HG02610 (cell line): ENCODE data around the gene PLK5.
"Not testable (repeated sequence)": the region's sequence is repeated elsewhere in the genome, so short reads cannot be mapped to it uniquely, and the experiment has no call there.

ENCODE experiments used
- ATAC-seq: cut with Tn5 transposase; IDR thresholded peaks from one replicate; pipeline ENCODE4 v1.9.1; 2021; ENCODE audit warnings: mild to moderate bottlenecking, moderate library complexity; ENCODE audit not compliant: unreplicated experiment

PLK5 gene

DNA sequence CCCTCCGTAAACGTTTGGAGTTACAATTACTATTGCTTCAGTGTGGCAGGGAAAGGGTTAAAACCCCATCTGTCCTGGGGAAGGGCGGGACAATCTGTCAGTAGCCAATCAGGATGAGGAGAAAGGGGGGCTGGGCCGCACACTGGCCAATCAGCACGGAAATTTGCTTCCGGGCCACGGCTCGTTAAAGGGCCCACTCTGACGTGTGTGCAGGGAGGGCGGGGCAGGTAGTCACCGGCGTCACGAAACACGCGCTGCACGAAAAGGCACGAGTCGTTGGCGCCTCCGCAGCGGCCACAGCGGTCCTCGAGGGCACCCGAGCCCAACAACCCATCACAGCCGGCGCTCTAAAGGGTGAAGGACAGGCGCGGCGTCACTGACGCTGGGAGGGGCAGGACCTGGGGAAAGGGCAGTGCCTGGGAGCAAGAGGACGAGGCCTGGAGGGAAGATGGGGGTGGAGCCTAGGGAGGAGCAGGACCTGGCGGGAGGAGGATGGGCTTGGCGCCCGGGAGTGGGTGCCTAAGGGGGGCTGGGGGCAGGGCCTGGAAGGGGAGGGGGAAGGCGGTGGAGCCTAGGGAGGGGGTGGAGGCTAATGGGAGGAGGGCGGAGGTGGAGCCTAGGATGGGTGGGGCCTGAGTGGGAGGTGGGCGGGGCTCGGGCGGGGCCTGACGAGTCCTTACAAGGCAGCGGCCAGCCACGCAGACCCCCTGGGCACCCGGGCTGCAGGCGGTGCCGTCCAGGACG is 15.9 kb upstream of the PLK5 start:
- ATAC-seq: no peak

DNA sequence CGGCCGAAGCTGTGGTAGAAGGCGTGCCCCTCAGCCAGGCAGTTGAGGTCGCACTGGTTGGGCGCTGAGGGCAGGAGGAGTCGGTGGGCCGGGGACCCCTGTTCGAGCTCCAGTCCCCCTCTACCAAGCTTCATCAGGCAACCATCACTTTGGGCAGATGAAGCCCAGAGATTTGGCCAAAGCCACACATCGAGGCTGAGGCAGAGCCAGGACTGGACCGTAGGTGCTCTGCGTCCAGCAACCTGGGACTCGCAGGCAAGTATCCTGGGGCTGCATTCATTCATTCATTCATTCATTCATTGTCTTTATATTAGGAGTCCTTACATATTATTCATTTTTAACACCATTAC is 15.4 kb upstream of the PLK5 start:
- no peak for ATAC-seq

DNA sequence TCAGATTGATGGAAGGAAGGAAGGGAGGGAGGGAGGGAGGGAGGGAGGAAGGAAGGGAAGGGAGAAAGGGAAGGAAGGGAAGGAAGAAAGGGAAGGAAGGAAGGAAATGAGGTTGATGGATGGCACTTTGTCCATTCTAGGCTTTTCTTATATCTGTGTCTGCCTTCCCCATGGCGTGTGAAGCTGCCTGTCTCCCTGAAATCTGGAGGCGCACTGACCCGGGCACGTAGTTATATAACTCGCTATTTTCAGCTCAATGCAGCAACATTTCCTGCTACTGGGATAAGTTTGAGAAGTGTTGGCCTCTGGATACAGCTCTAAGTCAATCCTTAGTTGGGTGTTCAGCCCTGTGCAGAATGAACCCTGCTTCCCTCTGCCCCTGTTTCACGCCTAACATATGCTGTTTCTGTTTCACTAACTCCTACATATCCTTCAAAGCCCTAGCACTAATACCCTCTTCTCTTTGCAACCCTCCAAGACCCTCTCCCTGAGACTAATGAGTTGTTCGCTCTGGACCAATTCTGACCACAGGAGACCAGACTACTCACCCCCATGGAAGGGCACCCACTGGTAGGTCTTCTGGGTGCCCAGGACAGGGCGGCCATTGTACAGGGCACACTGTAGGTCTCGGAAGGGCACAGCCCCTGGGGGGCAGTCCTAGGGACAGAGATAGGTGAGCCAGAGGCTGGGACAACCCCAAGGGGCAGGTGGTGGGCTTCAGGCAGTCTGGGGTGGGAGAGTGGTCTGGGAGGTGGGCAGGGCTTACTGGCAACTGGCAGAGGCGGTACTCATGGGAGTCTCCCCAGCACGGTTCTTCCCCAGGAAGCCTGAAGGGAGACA is 14.1 kb upstream of the PLK5 start:
- ATAC-seq: no peak

DNA sequence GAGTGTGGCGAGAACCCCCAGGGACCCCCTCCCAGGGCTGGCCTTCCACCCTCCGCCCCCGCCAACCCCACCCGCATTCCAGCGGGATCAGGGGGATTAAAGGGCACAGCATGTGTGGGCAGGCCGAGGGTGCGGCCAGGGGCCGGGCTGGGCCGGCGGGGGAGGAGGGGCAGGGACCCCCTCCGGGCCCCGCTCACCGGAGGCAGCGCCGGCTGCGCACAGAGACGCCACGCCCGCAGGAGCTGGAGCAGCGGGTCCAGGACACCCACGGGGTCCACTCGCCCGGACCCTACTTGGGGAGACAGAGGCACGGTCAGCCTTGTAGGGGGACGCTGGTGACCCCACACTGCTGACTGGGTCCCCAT is 13.5 kb upstream of the PLK5 start:
- no peak for ATAC-seq

DNA sequence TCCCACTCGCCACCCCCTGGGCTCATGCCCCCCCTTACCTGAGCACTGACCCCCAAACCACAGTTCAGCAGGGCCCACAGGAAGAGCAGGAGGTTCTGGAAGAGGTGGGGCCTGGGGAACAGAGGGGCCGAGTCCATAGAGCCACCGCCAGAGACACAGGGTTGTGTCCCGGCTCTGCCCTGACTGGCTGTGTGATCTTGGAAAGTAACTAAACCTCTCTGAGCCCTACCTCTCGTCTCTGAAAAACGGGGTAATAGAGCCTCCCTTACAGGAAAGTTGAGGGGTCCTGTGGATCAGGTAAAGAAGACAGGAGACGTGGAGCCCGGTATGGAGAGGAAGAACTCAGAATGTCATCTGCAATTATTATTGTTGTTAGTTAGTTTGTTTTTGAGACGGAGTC is 13.1 kb upstream of the PLK5 start:
- ATAC-seq: no peak

DNA sequence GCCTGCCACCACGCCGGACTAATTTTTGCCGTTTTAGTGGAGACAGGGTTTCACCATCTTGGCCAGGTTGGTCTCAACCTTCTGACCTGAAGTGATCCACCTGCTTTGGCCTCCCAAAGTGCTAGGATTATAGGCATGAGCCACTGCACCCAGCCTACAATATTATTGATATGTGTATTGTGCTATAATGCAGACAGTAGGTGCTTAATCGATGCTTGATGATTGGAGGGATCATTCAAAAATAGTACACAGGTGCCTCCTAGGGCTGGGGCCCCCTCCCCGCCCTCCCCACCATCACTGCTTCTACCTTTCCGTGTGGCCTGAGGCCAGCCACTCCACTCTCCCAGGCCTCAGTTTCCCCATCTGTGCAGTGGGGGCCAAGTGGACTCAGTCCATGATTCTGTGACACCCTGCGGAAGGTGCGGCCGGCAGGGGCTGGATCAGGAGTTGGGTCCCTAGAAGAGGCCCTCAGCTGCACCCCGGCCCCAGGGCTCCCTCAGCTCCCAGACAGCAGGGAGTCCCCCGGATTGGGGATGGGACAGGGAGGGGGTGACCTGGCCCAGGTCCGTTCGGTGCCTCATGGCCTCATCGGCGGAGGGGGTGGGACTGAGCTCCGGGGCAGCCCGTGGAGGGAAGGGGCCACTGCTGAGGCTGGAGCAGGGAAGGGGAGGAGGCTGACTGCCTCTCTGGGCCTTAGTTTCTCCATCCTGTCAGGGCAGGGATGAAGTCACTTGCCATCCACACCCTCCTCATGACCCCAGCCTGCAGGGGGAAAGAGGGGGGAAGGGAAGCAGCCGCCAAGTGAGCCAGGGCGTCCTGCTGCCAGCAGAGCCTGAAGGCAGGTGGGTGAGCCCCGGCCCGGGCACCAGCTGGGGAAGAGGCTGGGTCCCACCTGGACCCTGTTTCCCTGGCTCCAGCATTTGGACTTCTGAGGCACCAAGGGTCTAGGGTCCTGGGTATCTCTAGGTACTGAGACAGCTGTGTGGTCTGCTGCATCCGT is 12.3 kb upstream of the PLK5 start:
- ATAC-seq: no peak

DNA sequence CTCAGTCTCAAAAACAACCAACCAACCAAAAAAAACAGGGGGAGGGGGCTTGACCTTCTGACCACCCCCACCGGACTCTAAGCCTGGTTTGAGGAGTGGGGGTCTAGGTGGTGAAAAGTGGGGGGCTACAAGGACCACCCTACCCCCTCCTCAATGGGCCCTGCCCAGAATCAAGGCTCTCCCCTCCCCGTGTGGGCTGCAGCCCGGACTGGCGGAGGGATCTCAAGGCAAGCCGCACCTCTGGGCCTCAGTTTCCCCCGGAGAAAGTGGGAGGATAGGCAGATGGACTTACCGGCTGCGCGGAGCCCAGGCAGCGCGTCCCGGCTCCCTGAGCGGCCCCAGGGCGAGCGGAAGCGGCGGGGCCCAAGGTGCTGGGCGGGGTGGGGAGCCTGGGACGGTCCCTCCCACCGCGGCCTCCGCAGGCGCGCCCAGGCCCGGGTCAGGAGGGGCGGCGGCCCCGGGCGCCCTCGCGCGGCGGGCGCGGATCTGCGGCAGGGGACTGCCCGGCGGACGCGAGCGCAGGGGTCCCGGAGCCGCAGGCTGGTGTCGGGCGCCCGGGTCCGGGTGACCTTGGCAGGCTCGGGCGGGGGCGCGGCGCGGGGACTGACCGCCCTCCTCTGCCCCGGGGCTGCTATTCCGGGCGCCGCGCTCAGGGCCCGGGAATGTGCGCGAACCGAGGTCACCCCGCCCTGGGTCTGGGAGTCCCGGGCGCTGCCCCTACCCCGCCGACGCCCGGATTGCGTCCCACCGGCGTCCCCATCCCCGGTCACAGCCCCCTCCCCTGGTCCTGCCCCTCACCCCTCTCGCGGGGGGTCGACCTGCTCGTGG is 11.0 kb upstream of the PLK5 start, which contains the start of gene ADAMTSL5:
TSS of gene ADAMTSL5 (minus strand) at position 349 of the 828 bp plus-strand sequence. CDS start 2,076 bp downstream, outside the sequence.
- ATAC-seq: no peak

DNA sequence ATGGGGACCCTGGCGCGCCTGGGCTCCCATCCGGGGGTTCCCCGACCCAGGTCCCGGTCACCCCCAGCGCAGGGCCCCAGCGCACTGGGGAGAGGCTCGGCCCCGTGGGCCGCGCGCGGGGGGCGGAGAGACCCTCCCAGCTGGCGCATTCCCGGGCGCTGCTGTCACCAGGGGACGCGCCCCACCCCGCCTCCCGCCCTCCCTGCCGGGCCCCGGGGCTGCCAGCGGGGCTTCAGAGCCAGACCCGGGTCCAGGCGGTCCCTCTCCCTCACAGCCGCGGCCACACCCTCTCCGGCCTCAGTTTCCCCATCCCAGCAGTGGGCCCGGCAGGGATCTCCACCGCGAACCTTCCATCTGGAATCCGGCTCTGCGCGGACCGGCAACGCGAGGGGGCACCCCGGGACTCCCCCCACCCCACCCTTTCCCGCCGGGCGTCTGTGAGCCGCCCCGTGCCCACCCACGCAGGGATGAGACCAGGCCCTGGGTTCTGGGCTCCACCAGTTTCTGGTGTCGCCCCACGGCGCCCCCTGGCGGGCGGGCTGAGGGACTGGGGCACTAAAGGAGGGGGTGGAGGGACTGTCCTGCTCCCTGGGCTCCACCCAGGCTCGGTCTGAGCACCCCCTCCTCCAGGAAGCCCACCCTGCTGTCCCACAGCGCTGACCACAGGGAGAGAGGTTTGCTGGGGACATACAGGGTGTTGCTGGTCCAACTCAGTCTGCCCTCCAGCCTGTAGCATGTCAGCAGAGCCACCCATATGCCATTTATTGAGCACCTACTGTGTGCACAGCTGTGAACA is 10.2 kb upstream of the PLK5 start:
- no peak for ATAC-seq

DNA sequence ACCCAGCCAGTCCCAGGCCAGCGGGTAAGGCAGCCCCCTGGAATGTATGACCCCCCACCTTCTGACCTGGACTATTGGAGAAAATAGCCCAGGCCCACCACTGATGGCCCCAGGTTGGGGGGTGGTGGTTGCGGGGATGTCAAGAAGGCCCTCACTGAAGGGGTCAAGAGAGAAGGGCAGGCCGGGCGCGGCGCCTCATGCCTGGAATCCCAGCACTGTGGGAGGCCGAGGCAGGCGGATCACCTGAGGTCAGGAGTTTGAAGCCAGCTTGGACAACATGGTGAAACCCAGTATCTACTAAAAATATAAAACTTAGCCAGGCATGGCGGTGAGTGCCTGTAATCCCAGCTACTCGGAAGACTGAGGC is 9.6 kb upstream of the PLK5 start:
- ATAC-seq: no peak

DNA sequence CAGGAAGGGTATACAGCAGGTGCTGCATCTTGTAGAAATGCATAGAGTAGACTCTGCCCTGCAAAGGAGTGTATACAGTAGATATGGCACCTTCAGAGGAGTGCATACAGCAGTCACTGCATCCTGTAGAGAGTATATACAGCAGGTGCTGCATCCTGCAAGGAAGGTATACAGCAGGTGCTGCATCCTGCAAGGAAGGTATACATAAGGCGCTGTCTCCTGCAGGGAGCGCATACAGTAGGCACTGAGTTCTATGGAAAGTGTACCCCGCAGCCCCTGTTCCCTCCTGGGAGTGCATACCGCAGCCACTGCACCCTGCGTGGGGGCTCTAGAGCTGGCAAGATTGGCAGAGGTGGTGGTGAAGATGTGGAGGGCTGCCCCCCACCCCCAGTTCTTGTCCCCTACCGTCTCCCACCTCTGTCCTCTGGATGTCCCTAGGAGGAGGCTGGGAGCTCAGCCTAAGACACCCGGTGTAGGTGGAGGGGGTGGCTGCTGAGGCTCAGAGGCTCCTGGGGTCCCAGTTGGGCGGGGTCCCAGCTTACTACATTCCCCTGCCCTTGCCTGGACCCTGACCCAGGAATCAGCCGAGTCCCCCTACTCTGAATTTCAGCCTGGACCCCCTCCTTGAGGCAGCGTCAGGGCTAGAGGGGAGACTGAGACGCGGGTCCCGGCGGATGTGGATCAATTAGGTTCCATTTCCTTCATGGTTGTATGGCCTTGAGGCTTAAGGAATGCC is 8.7 kb upstream of the PLK5 start:
- ATAC-seq: no peak

DNA sequence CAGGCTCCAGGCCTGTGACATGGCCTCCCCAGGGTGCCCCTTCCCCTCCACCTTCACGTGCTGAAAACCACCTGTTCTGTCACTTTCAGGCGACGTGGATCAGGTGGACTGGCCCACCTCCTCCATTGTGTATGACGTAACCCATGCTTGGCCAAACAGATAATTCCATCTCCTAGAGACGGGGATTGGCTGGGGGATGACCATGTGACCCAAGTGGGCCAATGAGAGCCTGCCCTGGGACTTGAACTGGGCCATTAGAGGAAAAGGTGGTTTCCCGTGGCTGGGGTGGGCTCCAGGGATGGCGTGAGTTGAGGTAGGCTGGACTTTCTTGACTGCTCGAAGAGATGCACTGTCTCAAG is 7.5 kb upstream of the PLK5 start:
- no peak for ATAC-seq

DNA sequence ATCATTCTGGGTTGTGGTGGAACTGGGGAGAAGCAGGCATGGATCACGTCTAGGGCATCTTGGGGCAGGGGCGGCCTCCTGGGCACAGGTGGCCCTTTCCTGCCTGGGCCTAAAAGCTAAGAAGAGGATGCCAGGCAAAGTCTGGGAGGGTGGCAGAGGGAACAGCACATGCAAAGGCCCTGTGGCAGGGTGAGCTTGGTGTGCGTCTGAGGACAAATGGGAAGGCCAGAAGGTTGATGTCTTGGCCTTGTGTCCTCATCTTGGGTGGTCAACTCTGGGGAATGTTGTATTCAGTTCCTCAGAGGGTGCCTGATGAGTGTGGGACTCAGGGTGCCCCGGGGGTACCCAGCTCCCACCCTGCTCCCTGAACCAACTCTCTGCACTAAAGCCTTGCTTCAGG is 5.4 kb upstream of the PLK5 start:
- no peak for ATAC-seq

DNA sequence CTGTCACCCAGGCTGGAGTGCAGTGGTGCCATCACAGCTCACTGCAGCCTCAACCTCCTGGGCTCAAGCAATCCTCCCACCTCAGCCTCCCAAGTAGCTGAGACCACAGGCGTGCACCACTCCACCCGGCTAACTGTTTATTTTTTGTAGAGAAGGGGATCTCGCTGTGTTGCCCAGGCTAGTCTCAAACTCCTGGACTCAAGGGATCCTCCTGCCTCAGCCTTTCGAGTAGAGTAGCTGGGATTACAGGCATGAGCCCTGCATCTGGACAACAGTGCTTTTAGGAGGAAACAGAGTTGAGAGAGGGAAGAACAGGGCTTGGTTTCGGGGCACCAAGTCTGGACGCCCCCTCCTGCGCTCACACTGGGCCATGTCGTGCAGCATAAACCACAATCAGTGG is 4.1 kb upstream of the PLK5 start:
- ATAC-seq: not testable (repeated sequence)

DNA sequence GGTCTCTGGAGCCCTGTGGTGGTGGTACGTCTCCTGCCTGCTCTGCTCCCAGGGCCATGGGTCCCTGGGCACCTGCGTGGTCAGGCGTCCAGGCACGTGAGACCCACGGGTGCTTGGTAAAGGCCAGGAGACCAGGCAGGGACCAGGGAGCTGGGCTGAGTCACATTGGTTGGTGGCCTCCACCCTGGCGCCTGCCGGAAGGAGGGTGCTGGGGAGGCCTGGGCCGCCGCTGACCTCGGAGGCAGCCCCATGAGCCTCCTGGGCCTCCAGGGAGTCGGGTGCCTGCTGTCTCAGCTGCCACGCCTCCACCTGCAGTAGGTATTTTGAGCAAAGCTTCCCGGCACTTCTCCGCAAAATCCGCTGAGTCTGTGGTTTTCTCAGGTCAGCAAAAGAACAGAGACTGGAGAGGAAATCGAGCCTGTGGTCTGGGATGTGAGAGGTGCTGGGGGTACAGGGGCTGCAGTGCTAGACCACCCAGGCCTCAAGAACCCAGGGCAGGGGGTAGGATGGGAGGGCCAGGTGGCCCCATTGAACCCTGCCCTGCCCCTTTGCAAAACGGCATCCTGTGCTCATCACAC is 3.6 kb upstream of the PLK5 start:
- no peak for ATAC-seq

DNA sequence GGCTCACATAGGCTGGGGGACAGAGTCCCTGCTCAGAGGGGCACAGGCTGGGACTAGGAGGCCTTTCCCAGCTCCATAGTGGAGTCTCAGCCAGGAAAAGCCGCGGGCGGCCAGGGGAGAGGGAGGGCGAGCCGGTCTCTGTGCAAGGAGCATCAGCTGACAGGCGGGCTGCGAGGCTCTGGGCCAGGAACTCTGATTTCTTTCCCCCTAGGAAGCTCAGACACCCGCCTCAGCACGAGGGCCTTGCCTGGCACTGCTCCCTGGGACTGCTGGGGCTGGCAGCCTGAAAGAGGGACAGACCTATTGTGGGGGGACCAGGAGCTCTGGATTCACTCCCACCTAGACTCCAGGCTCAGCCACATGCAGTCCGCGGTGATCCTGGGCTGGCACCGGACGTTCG is 2.2 kb upstream of the PLK5 start:
- no peak for ATAC-seq

DNA sequence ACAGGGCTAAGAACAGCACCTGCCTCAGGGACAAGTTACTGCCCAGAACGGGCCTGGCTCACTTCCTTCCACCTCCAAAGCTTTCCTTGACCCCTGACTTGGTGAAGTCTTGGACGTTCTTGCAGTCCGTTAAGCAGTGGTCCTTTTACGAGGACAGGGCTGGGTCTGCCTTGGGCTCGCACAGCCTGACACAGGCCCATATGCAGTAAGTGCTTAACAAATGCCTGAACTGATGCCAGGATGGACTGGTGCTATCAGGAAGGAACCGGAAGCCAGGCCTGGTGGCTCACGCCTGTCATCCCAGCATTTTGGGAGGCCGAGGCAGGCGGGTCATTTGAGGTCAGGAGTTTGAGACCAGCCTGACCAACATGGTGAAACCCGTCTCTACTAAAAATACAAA is 1.8 kb upstream of the PLK5 start:
- ATAC-seq: no peak

DNA sequence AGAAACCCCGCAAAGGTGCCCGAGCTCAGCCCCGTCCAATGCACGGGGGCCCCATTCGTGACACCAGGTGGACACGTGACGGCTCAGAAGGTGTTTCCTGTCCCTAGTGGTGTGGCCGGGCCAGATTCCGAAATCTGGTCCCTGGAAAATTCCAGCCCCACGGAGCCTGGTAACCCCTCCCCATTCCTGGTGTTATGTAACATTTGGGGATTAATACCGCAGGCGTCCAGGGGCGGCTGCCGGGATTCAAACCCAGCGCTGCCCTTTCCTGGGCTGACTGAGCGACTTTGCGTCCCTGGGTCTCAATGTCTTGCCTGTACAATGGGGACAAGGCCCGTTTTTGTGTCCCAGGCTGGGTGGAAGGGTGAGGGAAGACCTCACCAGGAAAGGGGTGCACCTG is 1.0 kb upstream of the PLK5 start:
- ATAC-seq: no peak

DNA sequence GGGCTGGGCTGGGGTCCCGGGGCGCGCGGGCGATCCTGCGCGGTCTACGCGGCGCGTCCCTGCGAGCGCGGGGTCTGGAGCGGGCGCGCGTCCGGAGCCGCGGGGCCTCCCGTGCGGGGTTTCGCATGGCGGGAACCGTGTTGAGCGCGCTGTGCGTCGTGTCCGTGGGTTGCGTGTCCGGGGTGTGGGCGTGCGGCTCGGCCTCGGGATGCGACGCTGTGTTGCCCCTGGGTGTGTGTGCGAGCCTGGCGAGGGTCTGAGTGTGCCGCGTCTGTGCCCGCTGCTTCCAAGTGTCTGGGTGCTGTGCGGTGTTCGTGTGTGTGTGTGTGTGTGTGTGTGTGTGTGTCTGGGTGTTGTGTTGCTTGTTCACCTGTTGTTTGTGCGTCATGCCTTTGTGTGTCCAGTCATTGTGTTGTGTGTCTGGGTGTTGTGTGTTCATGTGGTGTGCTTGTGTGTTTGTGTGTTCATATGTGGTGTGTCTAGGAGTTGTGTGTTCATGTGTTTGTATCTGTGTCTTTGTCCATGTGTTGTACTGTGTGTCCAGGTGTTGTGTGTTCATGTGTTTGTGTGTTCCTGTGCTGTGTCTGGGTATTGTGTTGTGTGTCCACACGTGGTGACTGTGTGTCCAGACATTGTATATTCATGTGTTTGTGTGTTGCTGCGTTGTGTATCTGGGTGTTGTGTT is 552 bp downstream of the PLK5 start:
- ATAC-seq: no peak
